AG09319 (cell line): ENCODE data around the gene RENBP.
"Not testable (repeated sequence)": the region's sequence is repeated elsewhere in the genome, so short reads cannot be mapped to it uniquely, and the experiment has no call there.

Experiments used
- DNase-seq: peaks from one replicate; pipeline ENCODE4 v3.0.0-alpha.2; 2010; ENCODE audit warnings: low read depth; ENCODE audit errors: extremely low read depth
- CTCF ChIP-seq: IDR thresholded peaks from 2 replicates; pipeline ENCODE4 v1.5.1; 2011; ENCODE audit warnings: low read depth, mild to moderate bottlenecking, inconsistent platforms, low read length, moderate library complexity

RENBP gene

DNA sequence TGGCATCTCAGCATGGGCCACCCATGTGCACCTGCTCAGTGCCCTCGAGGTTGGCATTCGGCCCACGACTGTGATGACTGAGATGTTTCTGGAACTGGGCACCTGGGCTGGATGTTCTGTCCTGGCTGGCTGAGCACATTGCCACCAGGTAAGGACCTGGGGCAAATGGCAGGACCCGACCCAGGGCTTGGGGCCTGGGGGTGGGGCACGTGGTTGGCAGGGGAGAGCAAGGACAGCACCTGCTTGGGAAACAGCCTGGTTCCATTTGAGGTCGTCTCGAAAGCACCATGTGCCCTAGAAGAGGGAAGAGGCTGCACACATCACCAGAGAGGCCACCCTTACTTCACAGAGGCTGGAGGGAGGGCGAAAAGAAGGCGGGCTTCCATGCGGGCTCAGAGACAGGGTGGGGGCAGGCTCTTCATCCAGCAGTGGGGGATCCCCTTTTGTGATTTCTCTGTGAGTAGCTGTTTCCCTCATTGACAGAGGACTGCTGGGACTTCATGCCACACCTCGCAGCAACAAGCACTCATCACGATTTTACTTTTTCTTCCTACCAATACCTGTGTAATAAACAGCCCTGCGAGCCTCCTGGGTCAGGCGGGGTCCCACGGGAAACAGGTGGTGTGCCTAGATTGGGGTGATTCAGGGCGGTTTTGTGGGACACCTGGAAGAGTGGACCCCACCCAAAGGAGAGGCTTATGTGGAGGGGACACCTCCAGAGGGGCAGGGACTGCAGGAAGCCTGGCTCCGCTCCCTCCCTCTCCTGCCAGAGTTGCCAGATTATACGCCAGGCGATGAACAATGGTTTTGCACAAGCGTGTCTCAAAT, 40.1 kb upstream of the RENBP start:
- TF ChIP-seq CTCF: no peak
- no peak for DNase-seq

DNA sequence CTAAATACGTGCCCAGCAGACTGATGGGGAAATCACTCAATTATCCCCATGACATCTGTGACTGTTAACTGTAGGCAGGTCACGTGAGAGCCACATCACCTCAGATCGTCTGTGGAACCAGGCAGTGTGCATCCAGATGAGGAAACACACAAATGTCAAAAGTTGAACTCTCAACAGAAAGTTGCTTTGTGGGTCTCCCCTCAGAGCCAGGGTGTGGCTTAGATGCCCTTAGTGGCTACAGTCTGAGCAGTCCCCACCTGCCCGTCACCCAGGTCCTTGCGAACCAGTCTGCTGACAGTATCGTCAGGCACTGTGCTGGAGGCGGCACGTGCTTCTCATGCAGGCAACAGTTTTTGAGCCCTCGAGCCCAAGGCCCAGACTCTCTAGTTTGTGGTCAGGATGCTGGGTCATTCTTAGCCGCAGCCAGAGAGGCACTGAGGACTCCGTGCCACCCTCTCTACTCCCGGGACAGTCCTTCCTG, 38.9 kb upstream of the RENBP start:
- DNase-seq: no peak
- TF ChIP-seq CTCF: no peak

DNA sequence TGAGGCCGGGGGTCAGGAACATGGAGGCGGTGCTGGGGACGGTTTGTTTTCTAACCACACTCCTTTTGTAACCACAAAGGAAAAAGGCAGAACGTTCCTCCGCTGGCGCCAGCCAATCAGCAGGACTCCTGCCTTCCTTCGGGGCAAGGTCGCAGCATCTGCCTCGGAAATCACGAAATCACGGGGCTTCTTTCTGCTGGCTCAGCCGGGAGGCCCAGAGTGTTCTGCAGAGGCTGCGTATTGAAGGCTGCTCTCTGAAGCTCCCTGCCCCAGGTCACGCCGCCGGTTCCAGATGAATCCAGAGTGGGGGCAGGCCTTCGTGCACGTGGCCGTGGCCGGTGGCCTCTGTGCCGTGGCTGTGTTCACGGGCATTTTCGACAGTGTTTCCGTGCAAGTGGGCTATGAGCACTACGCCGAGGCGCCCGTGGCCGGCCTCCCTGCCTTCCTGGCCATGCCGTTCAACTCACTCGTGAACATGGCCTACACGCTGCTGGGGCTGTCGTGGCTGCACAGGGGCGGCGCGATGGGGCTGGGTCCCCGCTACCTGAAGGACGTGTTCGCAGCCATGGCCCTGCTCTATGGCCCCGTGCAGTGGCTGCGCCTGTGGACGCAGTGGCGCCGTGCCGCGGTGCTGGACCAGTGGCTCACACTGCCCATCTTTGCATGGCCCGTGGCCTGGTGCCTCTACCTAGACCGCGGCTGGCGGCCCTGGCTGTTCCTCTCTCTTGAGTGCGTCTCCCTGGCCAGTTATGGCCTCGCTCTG, 37.5 kb upstream of the RENBP start:
- no peak for DNase-seq
- TF ChIP-seq CTCF: no peak

- TF ChIP-seq CTCF: no peak
- DNase-seq: no peak
Observed at GRCh38 chrX:153981231-153981630, 36.8 kb upstream of the RENBP start.

GRCh38 chrX:153980394-153980793, 36.0 kb upstream of the RENBP start:
- not testable (repeated sequence) for DNase-seq

- no peak for TF ChIP-seq CTCF
- DNase-seq: no peak
Observed at GRCh38 chrX:153974726-153975286, 30.4 kb upstream of the RENBP start.

- no peak for TF ChIP-seq CTCF
- no peak for DNase-seq
Observed at GRCh38 chrX:153974003-153974725, 29.7 kb upstream of the RENBP start.
